H1 (cell line): ENCODE data around the gene PMF1.

Experiments used
- CTCF ChIP-seq, 3 experiments: IDR thresholded peaks; 1 replicate in 2 of 3; 2 replicates in 1 of 3; pipeline versions ENCODE4 v1.5.1 to v1.6.1; 2011; ENCODE audit warnings: low read length in 3 of 3, mild to moderate bottlenecking in 3 of 3, inconsistent platforms in 2 of 3, low read depth in 1 of 3, moderate library complexity in 1 of 3; ENCODE audit not compliant: insufficient read depth in 1 of 3; ENCODE audit errors: control extremely low read depth in 1 of 3
- EGR1 ChIP-seq: IDR thresholded peaks from 2 replicates; pipeline ENCODE4 v1.6.1; 2011; ENCODE audit warnings: low read depth, low read length, borderline replicate concordance
- POLR2A ChIP-seq, 2 experiments: IDR thresholded peaks; 1 replicate in 1 of 2; 2 replicates in 1 of 2; pipeline ENCODE4 v1.6.1; 2011; ENCODE audit warnings: low read depth in 2 of 2, low read length in 2 of 2, mild to moderate bottlenecking in 2 of 2; ENCODE audit errors: control extremely low read depth in 1 of 2
- SP1 ChIP-seq: IDR thresholded peaks from 2 replicates; pipeline ENCODE4 v1.6.1; 2011; ENCODE audit warnings: low read depth, low read length

GRCh38 chr1:156233426-156234127 is 20.8 kb downstream of the PMF1 start:
- TF ChIP-seq POLR2A (IDR thresholded peaks at IDR 0.05; ENCODE audit: control extremely low read depth in 1 of 2, low read depth in 2 of 2, low read length in 2 of 2) (no peak), CTCF (IDR thresholded peaks at IDR 0.05; ENCODE audit: control extremely low read depth in 1 of 3, insufficient read depth in 1 of 3, low read depth in 1 of 3, low read length in 3 of 3) (no peak), EGR1 (no peak), SP1 (no peak)
